ENCODE measurements around the gene TAF11L4. TPM values are rescaled to one million over a fixed set of nuclear protein-coding genes. Genes with fewer than 3 reads are reported as not detected.
"Not testable (repeated sequence)": the region's sequence is repeated elsewhere in the genome, so short reads cannot be mapped to it uniquely, and the experiment has no call there.

Gene TAF11L4
- total RNA-seq, 4 donors from 2014 or later: not detected

DNA sequence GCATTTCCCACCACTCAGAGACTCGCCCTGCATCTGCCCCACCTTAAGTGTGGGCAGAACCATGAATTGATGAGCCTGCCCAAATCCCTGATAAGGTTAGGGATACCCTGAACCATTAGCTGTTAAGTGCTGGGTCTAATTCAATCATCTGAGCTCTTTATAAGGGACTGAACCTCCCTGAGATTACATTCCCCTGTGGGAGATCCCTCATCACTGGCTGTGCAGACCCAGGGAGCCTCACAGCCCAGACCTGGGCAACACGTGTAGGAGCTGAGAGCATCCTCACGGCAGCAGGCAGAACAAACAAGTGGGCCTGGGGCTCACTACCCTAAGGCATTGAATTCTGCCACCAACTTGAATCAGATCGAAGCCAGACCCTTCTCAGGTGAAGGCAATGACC is 24.2 kb upstream of the TAF11L4 start:
- intact Hi-C loops (cut with DNase I; ENCODE audit: low total_unique reads) (no loop called here), in situ Hi-C loops (cut with MboI; ENCODE audit: low pct_ligation_motif_present in 1 of 4, low pct_unique_long_range_greater_than_20kb in 1 of 4, low sequenced_read_pairs in 3 of 4) (no loop called here)
- Histone ChIP-seq H3K36me3 (no peaks in the 10 kb centered on the region), H3K27me3 (no peaks in the 10 kb centered on the region), H3K4me1 (no peaks in the 10 kb centered on the region), H3K4me3 (no peak overlapping the region), H3K9me3 (no peaks in the 10 kb centered on the region), H3K27ac (no peak overlapping the region)
- TF ChIP-seq CTCF (IDR thresholded peaks at IDR 0.05): no peak
- no peak for TF ChIP-seq POLR2AphosphoS5 (IDR thresholded peaks at IDR 0.05)
- no peak for TF ChIP-seq EP300 (IDR thresholded peaks at IDR 0.05; ENCODE audit: low read depth)
- no peak for TF ChIP-seq POLR2A (IDR thresholded peaks at IDR 0.05)
- WGBS, 2 donors (ENCODE audit: low coverage in 1 of 2): 81 to 83% methylated on average over 2 to 4 of the region's 4 CpGs
- no peak for DNase-seq

DNA sequence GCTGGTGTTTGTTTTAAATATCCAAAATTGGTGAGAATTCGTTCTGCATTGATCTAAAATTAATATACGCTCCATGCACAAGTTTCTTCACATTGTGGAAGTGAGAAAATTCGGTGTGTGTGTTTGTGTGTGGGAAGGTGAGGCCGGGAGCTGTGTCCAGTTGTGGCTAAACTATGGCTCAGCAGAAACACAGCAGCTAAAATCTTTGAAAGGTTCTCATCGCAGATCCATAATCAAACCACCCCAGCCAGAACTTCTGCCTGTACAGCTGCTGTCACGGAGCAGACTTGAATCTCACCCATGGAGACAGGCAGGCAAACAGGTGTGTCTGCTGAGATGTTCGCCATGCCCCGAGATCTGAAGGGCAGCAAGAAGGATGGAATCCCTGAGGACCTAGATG is 23.7 kb upstream of the TAF11L4 start, which contains the start of gene TAF11L2:
TAF11L2 (plus strand) TSS at position 301 of the 400 bp plus-strand sequence.
- in situ Hi-C loops (cut with MboI; ENCODE audit: low pct_ligation_motif_present in 1 of 4, low pct_unique_long_range_greater_than_20kb in 1 of 4, low sequenced_read_pairs in 3 of 4); H3K36me3 ChIP-seq; H3K4me1 ChIP-seq; H3K27me3 ChIP-seq; H3K4me3 ChIP-seq; H3K9me3 ChIP-seq; intact Hi-C loops (cut with DNase I; ENCODE audit: low total_unique reads); DNase-seq; H3K27ac ChIP-seq: not testable (repeated sequence)
- WGBS, 2 donors (ENCODE audit: low coverage in 1 of 2): 89% methylated on average over 8 of the region's 8 CpGs; no CpG with 5 or more reads in 1 of the 2 donors

GRCh38 chr5:17511775-17512325 is 9.8 kb upstream of the TAF11L4 start:
- intact Hi-C loops (cut with DNase I; ENCODE audit: low total_unique reads) (no loop called here), in situ Hi-C loops (cut with MboI; ENCODE audit: low pct_ligation_motif_present in 1 of 4, low pct_unique_long_range_greater_than_20kb in 1 of 4, low sequenced_read_pairs in 3 of 4) (no loop called here)
- WGBS, 2 donors (ENCODE audit: low coverage in 1 of 2): 96 to 98% methylated on average over 5 to 11 of the region's 17 CpGs
- Histone ChIP-seq H3K4me1 (no peaks in the 10 kb centered on the region), H3K9me3 (no peaks in the 10 kb centered on the region), H3K27ac (no peak overlapping the region), H3K4me3 (no peak overlapping the region), H3K36me3 (no peaks in the 10 kb centered on the region), H3K27me3 (no peaks in the 10 kb centered on the region)
- DNase-seq: no peak
- no peak for TF ChIP-seq CTCF (IDR thresholded peaks at IDR 0.05)
- no peak for TF ChIP-seq POLR2AphosphoS5 (IDR thresholded peaks at IDR 0.05)
- TF ChIP-seq POLR2A (IDR thresholded peaks at IDR 0.05): no peak
- TF ChIP-seq EP300 (IDR thresholded peaks at IDR 0.05; ENCODE audit: low read depth): no peak

- H3K27me3 ChIP-seq; intact Hi-C loops (cut with DNase I; ENCODE audit: low total_unique reads); H3K4me3 ChIP-seq; H3K27ac ChIP-seq; in situ Hi-C loops (cut with MboI; ENCODE audit: low pct_ligation_motif_present in 1 of 4, low pct_unique_long_range_greater_than_20kb in 1 of 4, low sequenced_read_pairs in 3 of 4); H3K36me3 ChIP-seq; H3K9me3 ChIP-seq; H3K4me1 ChIP-seq: not testable (repeated sequence)
- WGBS, 2 donors (ENCODE audit: low coverage in 1 of 2): 72 to 80% methylated on average over 5 to 12 of the region's 12 CpGs
- peak; percentile 13 for DNase-seq
Observed at GRCh38 chr5:17517526-17517925, 4.1 kb upstream of the TAF11L4 start.

DNA sequence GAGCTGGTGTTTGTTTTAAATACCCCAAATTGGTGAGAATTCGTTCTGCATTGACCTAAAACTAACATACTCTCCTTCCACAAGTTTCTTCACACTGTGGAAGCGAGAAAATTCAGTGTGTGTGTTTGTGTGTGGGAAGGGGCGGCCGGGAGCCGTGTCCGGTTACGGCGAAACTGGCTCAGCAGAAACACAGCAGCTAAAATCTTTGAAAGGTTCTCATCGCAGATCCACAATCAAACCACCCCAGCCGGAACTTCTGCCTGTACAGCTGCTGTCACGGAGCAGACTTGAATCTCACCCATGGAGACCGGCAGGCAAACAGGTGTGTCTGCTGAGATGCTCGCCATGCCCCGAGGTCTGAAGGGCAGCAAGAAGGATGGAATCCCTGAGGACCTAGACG is 3.5 kb upstream of the TAF11L4 start, which contains the start of gene TAF11L3:
TAF11L3 (plus strand) TSS at position 301 of the 400 bp plus-strand sequence.
- H3K27ac ChIP-seq; H3K4me3 ChIP-seq; in situ Hi-C loops (cut with MboI; ENCODE audit: low pct_ligation_motif_present in 1 of 4, low pct_unique_long_range_greater_than_20kb in 1 of 4, low sequenced_read_pairs in 3 of 4); H3K4me1 ChIP-seq; H3K36me3 ChIP-seq; DNase-seq; H3K9me3 ChIP-seq; intact Hi-C loops (cut with DNase I; ENCODE audit: low total_unique reads); H3K27me3 ChIP-seq: not testable (repeated sequence)
- WGBS, 2 donors (ENCODE audit: low coverage in 1 of 2): no CpG with 5 or more reads among the region's 15 CpGs

GRCh38 chr5:17519508-17519907 is 2.1 kb upstream of the TAF11L4 start:
- H3K27me3 ChIP-seq; H3K4me1 ChIP-seq; in situ Hi-C loops (cut with MboI; ENCODE audit: low pct_ligation_motif_present in 1 of 4, low pct_unique_long_range_greater_than_20kb in 1 of 4, low sequenced_read_pairs in 3 of 4); H3K4me3 ChIP-seq; H3K27ac ChIP-seq; H3K9me3 ChIP-seq; DNase-seq; H3K36me3 ChIP-seq; intact Hi-C loops (cut with DNase I; ENCODE audit: low total_unique reads): not testable (repeated sequence)
- WGBS, 2 donors (ENCODE audit: low coverage in 1 of 2): 94% methylated on average over 8 to 9 of the region's 14 CpGs

- H3K27me3 ChIP-seq; H3K9me3 ChIP-seq; H3K27ac ChIP-seq; H3K4me3 ChIP-seq; in situ Hi-C loops (cut with MboI; ENCODE audit: low pct_ligation_motif_present in 1 of 4, low pct_unique_long_range_greater_than_20kb in 1 of 4, low sequenced_read_pairs in 3 of 4); H3K4me1 ChIP-seq; H3K36me3 ChIP-seq; DNase-seq; intact Hi-C loops (cut with DNase I; ENCODE audit: low total_unique reads): not testable (repeated sequence)
- no CpG with 5 or more reads among the region's 15 CpGs for WGBS, 2 donors (ENCODE audit: low coverage in 1 of 2)
Observed at GRCh38 chr5:17524935-17525334, 3.3 kb downstream of the TAF11L4 start, which contains the start of gene TAF11L5. TSS of gene TAF11L5 (plus strand) at chr5:17525235.

DNA sequence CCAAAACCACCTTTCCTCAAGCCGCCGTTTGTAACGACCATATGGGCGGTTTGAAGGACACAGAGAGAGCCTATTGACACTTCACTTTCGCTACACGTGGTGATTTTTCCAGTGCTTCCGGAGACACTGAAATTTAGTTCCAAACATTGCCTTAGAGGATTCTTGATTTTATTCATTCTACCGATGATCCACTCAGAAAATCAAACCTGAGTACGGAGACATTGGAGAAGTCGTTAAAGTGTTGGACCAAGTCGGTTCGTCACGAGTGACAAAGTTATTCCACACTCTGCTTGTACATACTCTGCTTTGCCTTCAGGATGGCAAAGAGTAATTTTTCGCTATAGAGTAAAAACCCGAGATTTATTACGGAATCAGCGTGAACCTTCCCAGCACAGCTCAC is 4.9 kb downstream of the TAF11L4 start:
- in situ Hi-C loops (cut with MboI; ENCODE audit: low pct_ligation_motif_present in 1 of 4, low pct_unique_long_range_greater_than_20kb in 1 of 4, low sequenced_read_pairs in 3 of 4): not testable (repeated sequence)
- WGBS, 2 donors (ENCODE audit: low coverage in 1 of 2): 90 to 92% methylated on average over 13 to 17 of the region's 17 CpGs

GRCh38 chr5:17528369-17528768 is 6.8 kb downstream of the TAF11L4 start, which contains the start of gene TAF11L6:
TSS of gene TAF11L6 (plus strand) at chr5:17528669.
- H3K4me3 ChIP-seq; intact Hi-C loops (cut with DNase I; ENCODE audit: low total_unique reads); in situ Hi-C loops (cut with MboI; ENCODE audit: low pct_ligation_motif_present in 1 of 4, low pct_unique_long_range_greater_than_20kb in 1 of 4, low sequenced_read_pairs in 3 of 4); H3K27ac ChIP-seq; H3K4me1 ChIP-seq; DNase-seq; H3K27me3 ChIP-seq; H3K9me3 ChIP-seq; H3K36me3 ChIP-seq: not testable (repeated sequence)
- WGBS, 2 donors (ENCODE audit: low coverage in 1 of 2): no CpG with 5 or more reads among the region's 15 CpGs

More for the DNA sequence above, 4.9 kb downstream of the TAF11L4 start:
- peak; percentile 15 for DNase-seq
- H3K36me3 ChIP-seq; H3K27me3 ChIP-seq; H3K9me3 ChIP-seq; H3K27ac ChIP-seq; intact Hi-C loops (cut with DNase I; ENCODE audit: low total_unique reads); H3K4me1 ChIP-seq; H3K4me3 ChIP-seq: not testable (repeated sequence)

All from transverse colon (tissue), 4 donors.